Lower leg skin (tissue), 3 donors: ENCODE measurements around the gene CAMTA1.

Experiments
- CTCF ChIP-seq, 3 donors: fragments of 450-650 bp; IDR thresholded peaks; one replicate each; pipeline ENCODE4 v1.5.1; 2016; ENCODE audit warnings: antibody characterized with exemption in 3 of 3, mild to moderate bottlenecking in 3 of 3, moderate library complexity in 2 of 3
- POLR2A ChIP-seq, 2 donors: fragments of 450-650 bp; IDR thresholded peaks; one replicate each; pipeline ENCODE4 v1.6.1; 2016 to 2017; ENCODE audit warnings: antibody characterized with exemption in 2 of 2, mild to moderate bottlenecking in 1 of 2, moderate library complexity in 1 of 2

- TF ChIP-seq CTCF (IDR thresholded peaks at IDR 0.05) (no peak), POLR2A (IDR thresholded peaks at IDR 0.05) (no peak)
Observed at GRCh38 chr1:7012461-7012924, 227.2 kb downstream of the CAMTA1 start.
